H1 (cell line): ENCODE measurements around the gene APLN. TPM values are rescaled to one million over a fixed set of nuclear protein-coding genes. Genes with fewer than 3 reads are reported as not detected.

Experiments
- CTCF ChIA-PET: fragments of 300-600 bp; sonication (Branson Sonifier 250); formaldehyde crosslinking; loops from one replicate; lab custom pipeline; 2021; ENCODE audit not compliant: partially characterized antibody; lab: Charles Lee
- POLR2A ChIA-PET: fragments of 300-600 bp; sonication (Branson Sonifier 250); formaldehyde crosslinking; loops from one replicate; lab custom pipeline; 2021; ENCODE audit warnings: inconsistent platforms; ENCODE audit not compliant: partially characterized antibody; lab: Charles Lee
- DNase-seq, 2 experiments: peaks; one replicate each; pipeline versions ENCODE4 v3.0.0 to v3.0.0-alpha.2; 2010 to 2022; ENCODE audit warnings: low spot score in 2 of 2, low read depth in 1 of 2, mixed read lengths in 1 of 2
- FAIRE-seq: peaks from 2 replicates; lab custom pipeline; 2011; peaks lifted over from hg19 to GRCh38; lab: Jason Lieb, UNC
- H2AFZ ChIP-seq: 2 replicates; pipeline ENCODE4 v1.8.1; 2012; ENCODE audit warnings: low read length, inconsistent platforms
- H2AK5ac ChIP-seq: 2 replicates; pipeline ENCODE4 v1.6.1; 2013; ENCODE audit warnings: low read depth, low read length
- H2BK120ac ChIP-seq: replicated peaks from 2 replicates; pipeline ENCODE3; 2013; ENCODE audit warnings: low read depth, low read length, inconsistent platforms
- H2BK12ac ChIP-seq: 2 replicates; pipeline ENCODE4 v1.6.1; 2013; ENCODE audit warnings: low read depth, low read length
- H2BK15ac ChIP-seq: 2 replicates; pipeline ENCODE4 v1.6.1; 2013; ENCODE audit warnings: low read length
- H2BK20ac ChIP-seq: 2 replicates; pipeline ENCODE4 v1.6.1; 2013; ENCODE audit warnings: low read length
- H2BK5ac ChIP-seq: 2 replicates; pipeline ENCODE4 v1.6.1; 2013; ENCODE audit warnings: low read depth, low read length
- H3K14ac ChIP-seq: 2 replicates; pipeline ENCODE4 v1.6.1; 2013; ENCODE audit warnings: inconsistent platforms; ENCODE audit not compliant: insufficient read length
- H3K18ac ChIP-seq: 2 replicates; pipeline ENCODE4 v1.6.1; 2013; ENCODE audit warnings: low read length; ENCODE audit errors: extremely low read depth
- H3K23ac ChIP-seq: 2 replicates; pipeline ENCODE4 v1.6.1; 2013; ENCODE audit warnings: inconsistent platforms; ENCODE audit not compliant: insufficient read length
- H3K23me2 ChIP-seq: 2 replicates; pipeline ENCODE4 v1.6.1; 2013; ENCODE audit warnings: low read depth, low read length
- H3K27ac ChIP-seq: 2 replicates; pipeline ENCODE4 v1.6.1; 2011; ENCODE audit warnings: low read depth, low read length, inconsistent platforms
- H3K27me3 ChIP-seq, 4 experiments: replicated peaks in 1 of 4; 1 replicate in 1 of 4; 2 replicates in 3 of 4; pipeline versions ENCODE4 v1.6.1 to v1.8.1; 2011 to 2013; ENCODE audit warnings: low read length in 3 of 4, mild to moderate bottlenecking in 3 of 4, inconsistent platforms in 2 of 4, mixed read lengths in 2 of 4, moderate library complexity in 1 of 4; ENCODE audit not compliant: control insufficient read depth in 3 of 4, insufficient read depth in 3 of 4; ENCODE audit errors: extremely low read depth in 1 of 4
- H3K36me3 ChIP-seq, 4 experiments: 2 replicates each; pipeline versions ENCODE4 v1.6.1 to v1.8.1; 2011 to 2013; ENCODE audit warnings: mild to moderate bottlenecking in 4 of 4, low read length in 3 of 4, moderate library complexity in 2 of 4, control low read depth in 1 of 4, inconsistent platforms in 1 of 4; ENCODE audit not compliant: insufficient read depth in 4 of 4, control insufficient read depth in 2 of 4
- H3K4ac ChIP-seq: replicated peaks from 2 replicates; pipeline ENCODE3; 2013; ENCODE audit warnings: low read length, low read depth, mixed read lengths, inconsistent platforms; ENCODE audit not compliant: insufficient read length
- H3K4me1 ChIP-seq, 4 experiments: replicated peaks in 1 of 4; 1 replicate in 1 of 4; 2 replicates in 3 of 4; pipeline versions ENCODE4 v1.6.1 to v1.8.1; 2011 to 2013; ENCODE audit warnings: low read length in 3 of 4, inconsistent platforms in 2 of 4, mixed read lengths in 1 of 4; ENCODE audit not compliant: insufficient read depth in 4 of 4, control insufficient read depth in 3 of 4
- H3K4me2 ChIP-seq, 2 experiments: 2 replicates each; pipeline versions ENCODE4 v1.6.1 to v1.8.1; 2011 to 2013; ENCODE audit warnings: low read depth in 2 of 2, low read length in 2 of 2, control low read depth in 1 of 2, inconsistent platforms in 1 of 2, mild to moderate bottlenecking in 1 of 2; ENCODE audit not compliant: insufficient read depth in 1 of 2
- H3K4me3 ChIP-seq, 4 experiments: fragments of 200-600, 300-600 bp in 1 of 4; sonication (generic), shearing (Covaris generic), sonication (Bioruptor Twin) in 1 of 4; 2 replicates each; pipeline versions ENCODE4 v1.5.1 to v1.8.1; 2011 to 2016; ENCODE audit warnings: low read length in 4 of 4, low read depth in 3 of 4, control low read depth in 2 of 4, inconsistent platforms in 2 of 4, mild to moderate bottlenecking in 2 of 4, mixed read lengths in 1 of 4, moderate library complexity in 1 of 4; ENCODE audit not compliant: insufficient read depth in 2 of 4; ENCODE audit errors: extremely low read depth in 1 of 4
- H3K56ac ChIP-seq: replicated peaks from 2 replicates; pipeline ENCODE3; 2013; ENCODE audit warnings: low read depth, mild to moderate bottlenecking, mixed read lengths, low read length, inconsistent platforms; ENCODE audit not compliant: insufficient read length
- H3K79me1 ChIP-seq: 2 replicates; pipeline ENCODE4 v1.6.1; 2013; ENCODE audit warnings: low read depth, low read length, control low read depth
- H3K79me2 ChIP-seq, 2 experiments: 2 replicates each; pipeline versions ENCODE4 v1.6.1 to v1.8.1; 2012 to 2013; ENCODE audit warnings: low read length in 2 of 2, mild to moderate bottlenecking in 2 of 2, inconsistent platforms in 1 of 2; ENCODE audit not compliant: insufficient read depth in 2 of 2, control insufficient read depth in 1 of 2
- H3K9ac ChIP-seq, 4 experiments: replicated peaks in 1 of 4; 1 replicate in 1 of 4; 2 replicates in 3 of 4; pipeline versions ENCODE4 v1.6.1 to v1.8.1; 2011 to 2013; ENCODE audit warnings: low read depth in 3 of 4, low read length in 3 of 4, control low read depth in 2 of 4, mild to moderate bottlenecking in 2 of 4, moderate library complexity in 2 of 4, inconsistent platforms in 1 of 4; ENCODE audit errors: extremely low read depth in 1 of 4
- H3K9me3 ChIP-seq, 2 experiments: 2 replicates each; pipeline versions ENCODE4 v1.6.1 to v1.8.1; 2012 to 2013; ENCODE audit warnings: mild to moderate bottlenecking in 2 of 2, moderate library complexity in 2 of 2, control low read depth in 1 of 2, inconsistent platforms in 1 of 2, low read depth in 1 of 2, low read length in 1 of 2, mixed read lengths in 1 of 2; ENCODE audit not compliant: insufficient read depth in 2 of 2
- H4K20me1 ChIP-seq, 2 experiments: replicated peaks in 1 of 2; 2 replicates each; pipeline versions ENCODE3 to v1.8.1; 2011 to 2013; ENCODE audit warnings: inconsistent platforms in 2 of 2, low read length in 2 of 2, mild to moderate bottlenecking in 1 of 2; ENCODE audit not compliant: insufficient read depth in 2 of 2, control insufficient read depth in 1 of 2
- H4K5ac ChIP-seq: 2 replicates; pipeline ENCODE4 v1.6.1; 2013; ENCODE audit warnings: low read length, low read depth, mixed read lengths, inconsistent platforms; ENCODE audit not compliant: insufficient read length
- H4K8ac ChIP-seq: 2 replicates; pipeline ENCODE4 v1.8.0; 2013; ENCODE audit warnings: mild to moderate bottlenecking, moderate library complexity, low read length, inconsistent platforms; ENCODE audit not compliant: insufficient read depth; ENCODE audit errors: extremely low read depth
- H4K91ac ChIP-seq: replicated peaks from 2 replicates; pipeline ENCODE3; 2013; ENCODE audit warnings: low read length, mixed read lengths, inconsistent platforms; ENCODE audit not compliant: insufficient read length
- BCL11A ChIP-seq, 2 experiments: IDR thresholded peaks; one replicate each; pipeline ENCODE4 v1.6.1; 2011; ENCODE audit warnings: low read depth in 2 of 2, low read length in 2 of 2, mild to moderate bottlenecking in 2 of 2
- EGR1 ChIP-seq: IDR thresholded peaks from 2 replicates; pipeline ENCODE4 v1.6.1; 2011; ENCODE audit warnings: low read depth, low read length, borderline replicate concordance
- RBBP5 ChIP-seq: IDR thresholded peaks from 2 replicates; pipeline ENCODE4 v1.7.1; 2012; ENCODE audit warnings: low read depth, mild to moderate bottlenecking, inconsistent platforms, low read length, moderate library complexity, borderline replicate concordance
- SUZ12 ChIP-seq: fragments of 200-600 bp; sonication (generic); IDR thresholded peaks from 2 replicates; pipeline ENCODE4 v1.6.1; 2012; ENCODE audit warnings: mild to moderate bottlenecking, inconsistent platforms, low read length, moderate library complexity, mixed read lengths
- WGBS, 2 experiments: shearing (Covaris generic) in 1 of 2; methylation state at CpG; one replicate each; pipeline versions ENCODE4 v1.1.6 to v1.1.7; 2013 to 2015; ENCODE audit warnings: low lambda C conversion rate in 2 of 2, mixed read lengths in 2 of 2, inconsistent platforms in 1 of 2, low coverage in 1 of 2, missing lambda C conversion rate in 1 of 2; ENCODE audit not compliant: insufficient replicate concordance in 2 of 2, insufficient coverage in 1 of 2, insufficient read length in 1 of 2; ENCODE audit errors: extremely low coverage in 1 of 2, missing lambda C conversion rate in 1 of 2; 5-methylcytosine and 5-hydroxymethylcytosine counted together
- polyA plus RNA-seq, 7 experiments: library from polyadenylated mRNA; depleted of rRNA in 3 of 7; stranded (reverse) in 5 of 7; unstranded in 2 of 7; fragments of >200 nt in 5 of 7; fragments of 200-250 nt in 2 of 7; gene quantifications; 1 replicate in 5 of 7; 2 replicates in 1 of 7; 4 replicates in 1 of 7; pipeline versions ENCODE4 v1.2.1 to v1.2.3, GENCODE V29; 2011 to 2013; ENCODE audit warnings: missing spikeins in 2 of 7, mixed read lengths in 2 of 7
- total RNA-seq: library from RNA; stranded (reverse); fragmentation: NEBNext Ultra II Directional; extraction: Animal tissue kit (Norgen Biotek cat#: 25700); gene quantifications from 2 replicates; pipeline ENCODE4 v1.2.1, GENCODE V29; 2021

APLN gene
- total and polyA plus RNA-seq, 2 of the 8 experiments (the other 6 are each of a cell fraction or from before 2014, with no cell fraction given) = 1.1 to 1.8 TPM

GRCh38 chrX:129634541-129634940, 20.2 kb downstream of the APLN start:
- H4K20me1 ChIP-seq = no peaks in the 10 kb centered on the region
- H2AK5ac ChIP-seq = no peak overlapping the region
- H3K56ac ChIP-seq = no peak overlapping the region
- no peak overlapping the region for H4K8ac ChIP-seq
- no peak overlapping the region for H3K18ac ChIP-seq
- H3K9me3 ChIP-seq = no peaks in the 10 kb centered on the region
- no peak overlapping the region for H3K9ac ChIP-seq
- H3K4me2 ChIP-seq = no peak overlapping the region
- no peaks in the 10 kb centered on the region for H3K27me3 ChIP-seq
- H2AFZ ChIP-seq = no peak overlapping the region
- no peak overlapping the region for H3K27ac ChIP-seq
- no peak overlapping the region for H3K14ac ChIP-seq
- no peak overlapping the region for H4K91ac ChIP-seq
- H2BK12ac ChIP-seq = no peak overlapping the region
- H3K36me3 ChIP-seq = no peaks in the 10 kb centered on the region
- FAIRE-seq (peak; percentile 66), DNase-seq (no peak)
- H3K79me1 ChIP-seq = no peaks in the 10 kb centered on the region
- no peaks in the 10 kb centered on the region for H3K79me2 ChIP-seq
- no peak overlapping the region for H4K5ac ChIP-seq
- H3K4ac ChIP-seq = no peak overlapping the region
- H3K23ac ChIP-seq = no peak overlapping the region
- TF ChIP-seq SUZ12 (no peak), RBBP5 (no peak), EGR1 (no peak), BCL11A (IDR thresholded peaks at IDR 0.05; ENCODE audit: low read depth in 2 of 2, low read length in 2 of 2) (no peak)
- ChIA-PET CTCF (interaction anchor here (0.6 to 9.0 kb wide), 6 partner anchors 26 to 579 kb away, joined by 3 to 144 read pairs (median 10); no protein-coding TSS in a partner anchor), POLR2A (interaction anchor here (1.1 kb wide), 1 partner anchor 73 kb away, joined by 3 read pairs; no protein-coding TSS in a partner anchor)
- H2BK15ac ChIP-seq = no peak overlapping the region
- H2BK5ac ChIP-seq = no peak overlapping the region
- 65% methylated on average over 7 of the region's 7 CpGs; no CpG with 5 or more reads in 1 of the 2 experiments for WGBS, 2 experiments
- no peak overlapping the region for H2BK20ac ChIP-seq
- no peaks in the 10 kb centered on the region for H3K4me1 ChIP-seq
- no peak overlapping the region for H3K4me3 ChIP-seq
- H3K23me2 ChIP-seq = no peaks in the 10 kb centered on the region
- H2BK120ac ChIP-seq = no peak overlapping the region
